ENCODE results near the gene SLC7A6.

Gene SLC7A6

DNA sequence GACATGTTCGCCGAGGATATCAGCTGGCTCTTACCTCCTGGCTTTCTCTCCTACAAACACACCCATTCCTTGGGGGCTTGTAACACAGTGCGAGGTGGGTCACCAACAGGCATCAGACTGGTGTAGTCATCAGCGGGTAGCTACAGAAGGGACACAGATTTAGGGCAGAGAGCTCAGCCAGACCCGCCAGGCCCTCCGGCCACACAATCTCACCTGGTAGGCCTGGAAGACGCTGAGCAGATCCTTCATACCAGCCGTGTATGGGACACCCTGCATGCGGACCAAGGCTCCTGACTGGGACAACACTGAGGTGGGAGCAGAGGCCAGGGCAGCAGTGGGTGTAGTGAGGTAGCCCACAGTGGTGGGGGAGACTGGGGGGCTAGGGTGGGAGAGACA, 34.2 kb upstream of the SLC7A6 start:
- H3K4me2 ChIP-seq (ENCODE audit: low read length, poor library complexity, severe bottlenecking) = no peak overlapping the region
- H2BK120ac ChIP-seq (ENCODE audit: low read depth, low read length) = no peak overlapping the region
- no peak overlapping the region for H3K4me3 ChIP-seq (ENCODE audit: insufficient read depth in 1 of 2, low read depth in 1 of 2, low read length in 2 of 2)
- H3K14ac ChIP-seq (ENCODE audit: low read length in 2 of 2) = no peak overlapping the region
- H3K79me1 ChIP-seq (replicated peaks; ENCODE audit: low read length, poor library complexity, severe bottlenecking) = peaks cover 2% of the 10 kb centered on the region
- H3K9me3 ChIP-seq (ENCODE audit: control insufficient read depth, low read length) = no peaks in the 10 kb centered on the region
- H3K18ac ChIP-seq (ENCODE audit: low read depth in 1 of 2, low read length in 2 of 2) = no peak overlapping the region
- no peak overlapping the region for H2AFZ ChIP-seq (ENCODE audit: low read depth, low read length)
- no peak overlapping the region for H2BK15ac ChIP-seq (ENCODE audit: low read depth, poor library complexity, severe bottlenecking)
- H2BK12ac ChIP-seq (ENCODE audit: low read length in 2 of 2) = no peak overlapping the region
- H3K4me1 ChIP-seq (ENCODE audit: control insufficient read depth, insufficient read depth, low read depth, low read length) = peaks cover 13% of the 10 kb centered on the region
- H3K9ac ChIP-seq (ENCODE audit: low read length) = no peak overlapping the region
- H3K27ac ChIP-seq (ENCODE audit: low read length, poor library complexity, severe bottlenecking) = no peak overlapping the region
- peaks cover 2 to 4% of the 10 kb centered on the region in 2 experiments for H3K27me3 ChIP-seq (ENCODE audit: control insufficient read depth in 1 of 2, insufficient read depth in 1 of 2, low read length in 2 of 2)
- peaks cover 5 to 32% of the 10 kb centered on the region in 2 experiments for H3K36me3 ChIP-seq (ENCODE audit: control insufficient read depth in 1 of 2, insufficient read depth in 2 of 2, low read depth in 1 of 2, low read length in 2 of 2)
- H3K4ac ChIP-seq (ENCODE audit: low read depth in 1 of 2, low read length in 2 of 2) = no peak overlapping the region
- H2AK5ac ChIP-seq (ENCODE audit: low read length, severe bottlenecking) = no peak overlapping the region
- H3K23ac ChIP-seq (ENCODE audit: low read length in 2 of 2) = no peak overlapping the region
- H2BK5ac ChIP-seq (ENCODE audit: low read depth, low read length, poor library complexity, severe bottlenecking) = no peak overlapping the region
- no peak overlapping the region for H4K8ac ChIP-seq (ENCODE audit: low read length)
- DNase-seq = no peak
- no peak overlapping the region for H4K91ac ChIP-seq (ENCODE audit: low read length)
- WGBS = 96% methylated on average over 9 of the region's 9 CpGs

DNA sequence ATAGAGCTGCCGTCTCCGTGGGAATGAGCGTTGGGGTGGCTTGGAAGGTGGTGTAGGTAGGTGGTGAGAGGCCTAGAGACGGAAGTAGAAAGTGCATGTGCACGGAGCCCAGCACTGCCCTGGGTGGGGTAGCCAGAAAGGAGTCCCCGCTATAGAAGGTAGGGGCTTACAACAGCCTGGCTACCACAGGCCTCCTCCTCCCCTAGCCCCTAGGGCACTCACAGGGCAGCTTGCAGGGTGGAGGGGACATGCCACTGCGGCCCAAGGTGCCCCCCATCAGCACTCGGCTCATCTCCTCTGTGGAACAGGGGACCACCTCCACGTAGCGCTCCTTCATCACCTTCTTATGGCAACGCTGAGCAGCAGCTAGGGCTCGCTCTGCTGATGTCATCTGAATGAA, 33.4 kb upstream of the SLC7A6 start:
- no peak overlapping the region for H3K14ac ChIP-seq (ENCODE audit: low read length in 2 of 2)
- no peak overlapping the region for H2BK5ac ChIP-seq (ENCODE audit: low read depth, low read length, poor library complexity, severe bottlenecking)
- H3K18ac ChIP-seq (ENCODE audit: low read depth in 1 of 2, low read length in 2 of 2) = no peak overlapping the region
- H3K36me3 ChIP-seq (ENCODE audit: control insufficient read depth in 1 of 2, insufficient read depth in 2 of 2, low read depth in 1 of 2, low read length in 2 of 2) = peaks cover 5 to 32% of the 10 kb centered on the region in 2 experiments
- H3K4ac ChIP-seq (ENCODE audit: low read depth in 1 of 2, low read length in 2 of 2) = no peak overlapping the region
- H3K27ac ChIP-seq (ENCODE audit: low read length, poor library complexity, severe bottlenecking) = no peak overlapping the region
- peaks cover 2% of the 10 kb centered on the region for H3K79me1 ChIP-seq (replicated peaks; ENCODE audit: low read length, poor library complexity, severe bottlenecking)
- H4K8ac ChIP-seq (ENCODE audit: low read length) = no peak overlapping the region
- no peak overlapping the region for H3K4me2 ChIP-seq (ENCODE audit: low read length, poor library complexity, severe bottlenecking)
- H3K23ac ChIP-seq (ENCODE audit: low read length in 2 of 2) = no peak overlapping the region
- no peak overlapping the region for H2BK15ac ChIP-seq (ENCODE audit: low read depth, poor library complexity, severe bottlenecking)
- no peak overlapping the region for H2AFZ ChIP-seq (ENCODE audit: low read depth, low read length)
- no peak overlapping the region for H3K4me3 ChIP-seq (ENCODE audit: insufficient read depth in 1 of 2, low read depth in 1 of 2, low read length in 2 of 2)
- H3K4me1 ChIP-seq (ENCODE audit: control insufficient read depth, insufficient read depth, low read depth, low read length) = peaks cover 21% of the 10 kb centered on the region
- WGBS = 95% methylated on average over 12 of the region's 12 CpGs
- no peak overlapping the region for H2BK120ac ChIP-seq (ENCODE audit: low read depth, low read length)
- no peak overlapping the region for H2BK12ac ChIP-seq (ENCODE audit: low read length in 2 of 2)
- no peak overlapping the region for H3K9ac ChIP-seq (ENCODE audit: low read length)
- DNase-seq = no peak
- no peak overlapping the region for H2AK5ac ChIP-seq (ENCODE audit: low read length, severe bottlenecking)
- H3K27me3 ChIP-seq (ENCODE audit: control insufficient read depth in 1 of 2, insufficient read depth in 1 of 2, low read length in 2 of 2) = peaks cover 5 to 8% of the 10 kb centered on the region in 2 experiments
- peak overlapping the region; percentile 12 for H4K91ac ChIP-seq (ENCODE audit: low read length)
- H3K9me3 ChIP-seq (ENCODE audit: control insufficient read depth, low read length) = no peaks in the 10 kb centered on the region

DNA sequence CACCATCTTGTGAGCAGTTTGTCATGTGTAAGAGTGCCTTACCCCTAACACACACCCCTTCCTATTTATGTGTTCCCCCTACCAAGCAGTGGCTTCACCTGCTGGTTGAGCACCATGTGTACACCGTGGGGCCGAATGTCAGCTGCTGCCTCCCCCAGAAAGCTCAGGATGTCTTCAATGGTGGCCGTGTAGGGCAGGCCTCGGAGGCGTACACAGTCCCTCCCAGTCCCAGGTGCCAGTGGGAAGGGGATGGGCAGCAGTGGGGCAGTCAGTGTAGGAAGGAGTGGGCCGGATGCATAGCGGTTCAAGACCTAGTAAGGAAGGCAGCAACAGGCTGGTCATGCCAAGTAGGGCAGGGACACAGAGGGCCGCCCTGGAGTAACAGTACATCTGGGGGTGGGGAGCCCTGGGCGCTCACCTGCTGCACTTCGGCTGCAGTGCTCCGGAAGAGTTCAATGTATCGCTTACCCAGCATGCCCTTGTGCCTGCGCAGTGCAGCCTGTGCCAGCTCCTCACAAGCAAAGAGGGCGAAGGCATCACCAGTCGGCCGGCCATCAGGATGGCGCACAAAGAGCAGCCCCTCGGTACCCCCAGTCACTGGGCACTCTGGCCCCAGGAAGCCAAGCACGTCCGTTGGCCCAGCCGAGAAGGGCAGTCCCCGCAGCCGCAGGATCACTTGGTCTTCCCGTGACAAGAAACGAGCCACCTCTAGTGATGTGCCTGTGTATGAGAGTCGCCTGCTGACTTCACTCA, 32.8 kb upstream of the SLC7A6 start:
- H3K14ac ChIP-seq (ENCODE audit: low read length in 2 of 2) = no peak overlapping the region
- H3K36me3 ChIP-seq (ENCODE audit: control insufficient read depth in 1 of 2, insufficient read depth in 2 of 2, low read depth in 1 of 2, low read length in 2 of 2) = peaks cover 5 to 32% of the 10 kb centered on the region in 2 experiments
- H3K27ac ChIP-seq (ENCODE audit: low read length, poor library complexity, severe bottlenecking) = no peak overlapping the region
- no peak overlapping the region for H2AFZ ChIP-seq (ENCODE audit: low read depth, low read length)
- H3K9me3 ChIP-seq (ENCODE audit: control insufficient read depth, low read length) = no peaks in the 10 kb centered on the region
- H2BK12ac ChIP-seq (ENCODE audit: low read length in 2 of 2) = no peak overlapping the region
- no peak overlapping the region for H4K8ac ChIP-seq (ENCODE audit: low read length)
- no peak overlapping the region for H2BK120ac ChIP-seq (ENCODE audit: low read depth, low read length)
- 94% methylated on average over 24 of the region's 26 CpGs for WGBS
- no peaks in the 10 kb centered on the region for H3K79me1 ChIP-seq (replicated peaks; ENCODE audit: low read length, poor library complexity, severe bottlenecking)
- no peak overlapping the region for H2BK5ac ChIP-seq (ENCODE audit: low read depth, low read length, poor library complexity, severe bottlenecking)
- H3K4me1 ChIP-seq (ENCODE audit: control insufficient read depth, insufficient read depth, low read depth, low read length) = peaks cover 27% of the 10 kb centered on the region
- no peak overlapping the region for H3K23ac ChIP-seq (ENCODE audit: low read length in 2 of 2)
- no peak overlapping the region for H3K4ac ChIP-seq (ENCODE audit: low read depth in 1 of 2, low read length in 2 of 2)
- no peak overlapping the region for H2BK15ac ChIP-seq (ENCODE audit: low read depth, poor library complexity, severe bottlenecking)
- peak overlapping the region; percentile 12 for H4K91ac ChIP-seq (ENCODE audit: low read length)
- no peak overlapping the region for H3K4me3 ChIP-seq (ENCODE audit: insufficient read depth in 1 of 2, low read depth in 1 of 2, low read length in 2 of 2)
- DNase-seq = no peak
- H3K9ac ChIP-seq (ENCODE audit: low read length) = no peak overlapping the region
- no peak overlapping the region for H2AK5ac ChIP-seq (ENCODE audit: low read length, severe bottlenecking)
- no peak overlapping the region for H3K4me2 ChIP-seq (ENCODE audit: low read length, poor library complexity, severe bottlenecking)
- H3K27me3 ChIP-seq (ENCODE audit: control insufficient read depth in 1 of 2, insufficient read depth in 1 of 2, low read length in 2 of 2) = peaks cover 10 to 14% of the 10 kb centered on the region in 2 experiments
- no peak overlapping the region for H3K18ac ChIP-seq (ENCODE audit: low read depth in 1 of 2, low read length in 2 of 2)

DNA sequence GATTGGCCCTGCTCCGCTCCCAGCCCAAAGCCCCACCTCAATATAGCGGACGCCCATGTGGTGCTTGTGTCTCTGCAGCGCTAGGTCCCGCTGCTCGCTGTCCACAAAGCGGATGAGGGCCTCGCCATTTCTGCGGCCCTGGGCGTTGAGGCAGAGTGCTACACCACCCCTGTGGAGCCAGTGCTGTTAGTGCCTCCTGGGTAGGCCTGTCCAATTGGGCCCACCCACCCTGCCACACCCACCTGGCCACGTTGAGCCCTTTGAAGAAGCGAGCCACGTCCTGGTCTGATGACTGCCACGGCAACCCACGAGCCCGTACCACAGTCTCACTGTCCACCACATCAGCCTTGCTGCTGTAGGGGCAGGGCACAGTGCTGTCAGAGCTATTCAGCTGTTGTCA, 32.0 kb upstream of the SLC7A6 start:
- Histone ChIP-seq H3K4me3 (ENCODE audit: insufficient read depth in 1 of 2, low read depth in 1 of 2, low read length in 2 of 2) (no peak overlapping the region), H2BK12ac (ENCODE audit: low read length in 2 of 2) (no peak overlapping the region), H2AK5ac (ENCODE audit: low read length, severe bottlenecking) (no peak overlapping the region), H3K23ac (ENCODE audit: low read length in 2 of 2) (no peak overlapping the region), H3K27me3 (ENCODE audit: control insufficient read depth in 1 of 2, insufficient read depth in 1 of 2, low read length in 2 of 2) (peaks cover 13 to 17% of the 10 kb centered on the region in 2 experiments), H4K91ac (ENCODE audit: low read length) (peak overlapping the region; percentile 9), H2BK15ac (ENCODE audit: low read depth, poor library complexity, severe bottlenecking) (no peak overlapping the region), H3K9ac (ENCODE audit: low read length) (no peak overlapping the region), H3K36me3 (ENCODE audit: control insufficient read depth in 1 of 2, insufficient read depth in 2 of 2, low read depth in 1 of 2, low read length in 2 of 2) (peaks cover 0 to 32% of the 10 kb centered on the region in 2 experiments), H3K4me1 (ENCODE audit: control insufficient read depth, insufficient read depth, low read depth, low read length) (peaks cover 33% of the 10 kb centered on the region), H3K14ac (ENCODE audit: low read length in 2 of 2) (no peak overlapping the region), H3K27ac (ENCODE audit: low read length, poor library complexity, severe bottlenecking) (no peak overlapping the region), H2BK120ac (ENCODE audit: low read depth, low read length) (no peak overlapping the region), H4K8ac (ENCODE audit: low read length) (no peak overlapping the region), H3K18ac (ENCODE audit: low read depth in 1 of 2, low read length in 2 of 2) (no peak overlapping the region), H3K79me1 (replicated peaks; ENCODE audit: low read length, poor library complexity, severe bottlenecking) (no peaks in the 10 kb centered on the region), H3K4me2 (ENCODE audit: low read length, poor library complexity, severe bottlenecking) (no peak overlapping the region), H3K4ac (ENCODE audit: low read depth in 1 of 2, low read length in 2 of 2) (no peak overlapping the region), H2BK5ac (ENCODE audit: low read depth, low read length, poor library complexity, severe bottlenecking) (no peak overlapping the region), H3K9me3 (ENCODE audit: control insufficient read depth, low read length) (no peaks in the 10 kb centered on the region), H2AFZ (ENCODE audit: low read depth, low read length) (no peak overlapping the region)
- WGBS = 95% methylated on average over 16 of the region's 16 CpGs
- no peak for DNase-seq
